ENCODE data around the gene TMIGD1.

GRCh38 chr17:30376621-30377452 lies 43.0 kb upstream of the TMIGD1 start:
- TF ChIP-seq EZH2 (IDR thresholded peaks at IDR 0.05; ENCODE audit: insufficient read depth, low read length) = no peak
- TF ChIP-seq CTCF (IDR thresholded peaks at IDR 0.05; ENCODE audit: insufficient read depth, low read depth, low read length) = no peak
